ENCODE measurements around the gene ENOX2. TPM values are rescaled to one million over a fixed set of nuclear protein-coding genes. Genes with fewer than 3 reads are reported as not detected.

The ENOX2 gene
- total RNA-seq, 1 experiment from 2014 or later = 21.4 TPM

DNA sequence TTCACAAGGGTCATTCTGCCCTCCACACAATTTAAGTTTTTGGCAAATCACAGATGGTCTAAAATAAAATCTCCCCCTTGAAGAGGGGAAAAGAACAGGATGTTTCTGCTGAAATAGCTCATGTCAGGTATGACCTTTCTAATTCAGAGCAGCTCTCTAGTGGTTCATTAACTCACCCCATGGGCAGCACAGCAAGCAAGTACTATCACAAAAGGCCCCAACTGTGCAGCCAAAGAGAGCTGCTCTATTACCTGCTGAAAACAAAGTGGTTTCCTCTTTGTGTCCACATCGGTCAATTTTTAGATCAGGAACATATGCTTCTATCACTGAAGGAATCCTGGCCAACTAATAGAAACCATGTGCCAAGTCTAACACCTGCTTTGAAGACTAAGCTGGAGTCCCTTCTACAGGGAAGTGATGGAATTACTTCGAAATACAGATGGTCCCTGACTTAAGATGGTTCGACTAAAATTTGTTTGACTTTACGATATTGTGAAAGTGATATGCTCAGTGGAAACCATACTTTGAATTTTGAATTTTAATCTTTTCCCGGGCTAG, 164.3 kb downstream of the ENOX2 start:
- ChIA-PET POLR2A (ENCODE audit: unreplicated experiment) (no interaction called here), CTCF (no interaction called here)
- no peak for DNase-seq
- no peak overlapping the region for H2AFZ ChIP-seq
- H3K4me1 ChIP-seq (replicated peaks; ENCODE audit: insufficient read depth) = no peaks in the 10 kb centered on the region
- intact Hi-C loops (cut with micrococcal nuclease; ENCODE audit: unreplicated experiment) = no loop called here
- H3K4me3 ChIP-seq = no peak overlapping the region
- H4K20me1 ChIP-seq (ENCODE audit: insufficient read depth) = no peaks in the 10 kb centered on the region
- no peaks in the 10 kb centered on the region for H3K27me3 ChIP-seq (ENCODE audit: insufficient read depth, low read depth)
- H3K36me3 ChIP-seq (ENCODE audit: low read depth) = no peaks in the 10 kb centered on the region
- no peak overlapping the region for H3K27ac ChIP-seq
- H3K9me2 ChIP-seq (ENCODE audit: insufficient read depth) = no peaks in the 10 kb centered on the region
- H3K9me3 ChIP-seq (ENCODE audit: insufficient read depth, low read depth) = no peaks in the 10 kb centered on the region
- no TSS peak for BruUV-seq (replicated peaks)
- H3K4me2 ChIP-seq = no peak overlapping the region
- no peaks in the 10 kb centered on the region for H3K79me2 ChIP-seq (ENCODE audit: low read depth)
- no peak for TF ChIP-seq EZH2 (IDR thresholded peaks at IDR 0.05; ENCODE audit: low read depth)
- TF ChIP-seq, protein P1, sequence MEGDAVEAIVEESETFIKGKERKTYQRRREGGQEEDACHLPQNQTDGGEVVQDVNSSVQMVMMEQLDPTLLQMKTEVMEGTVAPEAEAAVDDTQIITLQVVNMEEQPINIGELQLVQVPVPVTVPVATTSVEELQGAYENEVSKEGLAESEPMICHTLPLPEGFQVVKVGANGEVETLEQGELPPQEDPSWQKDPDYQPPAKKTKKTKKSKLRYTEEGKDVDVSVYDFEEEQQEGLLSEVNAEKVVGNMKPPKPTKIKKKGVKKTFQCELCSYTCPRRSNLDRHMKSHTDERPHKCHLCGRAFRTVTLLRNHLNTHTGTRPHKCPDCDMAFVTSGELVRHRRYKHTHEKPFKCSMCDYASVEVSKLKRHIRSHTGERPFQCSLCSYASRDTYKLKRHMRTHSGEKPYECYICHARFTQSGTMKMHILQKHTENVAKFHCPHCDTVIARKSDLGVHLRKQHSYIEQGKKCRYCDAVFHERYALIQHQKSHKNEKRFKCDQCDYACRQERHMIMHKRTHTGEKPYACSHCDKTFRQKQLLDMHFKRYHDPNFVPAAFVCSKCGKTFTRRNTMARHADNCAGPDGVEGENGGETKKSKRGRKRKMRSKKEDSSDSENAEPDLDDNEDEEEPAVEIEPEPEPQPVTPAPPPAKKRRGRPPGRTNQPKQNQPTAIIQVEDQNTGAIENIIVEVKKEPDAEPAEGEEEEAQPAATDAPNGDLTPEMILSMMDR (conservative IDR thresholded peaks at IDR 0.05) = no peak
- H3F3A ChIP-seq (ENCODE audit: insufficient read depth, low read depth) = no peaks in the 10 kb centered on the region

DNA sequence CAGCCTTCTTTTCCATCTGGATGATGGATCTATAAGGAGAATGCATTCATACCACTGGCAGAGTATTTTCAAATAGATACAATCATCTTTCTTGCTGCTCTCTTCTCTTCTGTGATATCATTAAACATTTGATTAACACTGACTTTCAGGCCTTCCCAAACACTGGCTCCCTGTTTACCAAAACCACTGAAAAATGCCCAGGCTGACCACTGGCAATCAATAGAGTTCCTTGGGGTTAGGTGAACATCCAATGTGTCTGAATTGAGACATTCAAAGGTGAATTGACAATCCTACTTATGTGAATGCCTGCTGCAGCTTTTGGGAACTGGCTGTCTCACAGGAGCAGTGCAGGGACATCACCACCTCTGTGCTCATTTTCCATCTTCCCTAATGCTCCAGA, 168.3 kb downstream of the ENOX2 start:
- Histone ChIP-seq H3K9me3 (ENCODE audit: insufficient read depth, low read depth) (peaks cover 12% of the 10 kb centered on the region), H3K4me1 (replicated peaks; ENCODE audit: insufficient read depth) (no peaks in the 10 kb centered on the region), H3K27ac (no peak overlapping the region), H3K9me2 (ENCODE audit: insufficient read depth) (no peaks in the 10 kb centered on the region), H3K36me3 (ENCODE audit: low read depth) (no peaks in the 10 kb centered on the region), H3K4me3 (no peak overlapping the region), H3K79me2 (ENCODE audit: low read depth) (no peaks in the 10 kb centered on the region), H3K27me3 (ENCODE audit: insufficient read depth, low read depth) (no peaks in the 10 kb centered on the region), H3K4me2 (no peak overlapping the region), H4K20me1 (ENCODE audit: insufficient read depth) (no peaks in the 10 kb centered on the region), H3F3A (ENCODE audit: insufficient read depth, low read depth) (no peaks in the 10 kb centered on the region), H2AFZ (no peak overlapping the region)
- DNase-seq = no peak
- intact Hi-C loops (cut with micrococcal nuclease; ENCODE audit: unreplicated experiment) = no loop called here
- ChIA-PET CTCF (no interaction called here), POLR2A (ENCODE audit: unreplicated experiment) (interaction anchor here (0.6 kb wide), 2 partner anchors 10 to 11 kb away, joined by 3 to 4 read pairs; no protein-coding TSS in a partner anchor)
- no TSS peak for BruUV-seq (replicated peaks)
- TF ChIP-seq EZH2 (IDR thresholded peaks at IDR 0.05; ENCODE audit: low read depth) = no peak
- TF ChIP-seq, protein P1 (conservative IDR thresholded peaks at IDR 0.05) = no peak

DNA sequence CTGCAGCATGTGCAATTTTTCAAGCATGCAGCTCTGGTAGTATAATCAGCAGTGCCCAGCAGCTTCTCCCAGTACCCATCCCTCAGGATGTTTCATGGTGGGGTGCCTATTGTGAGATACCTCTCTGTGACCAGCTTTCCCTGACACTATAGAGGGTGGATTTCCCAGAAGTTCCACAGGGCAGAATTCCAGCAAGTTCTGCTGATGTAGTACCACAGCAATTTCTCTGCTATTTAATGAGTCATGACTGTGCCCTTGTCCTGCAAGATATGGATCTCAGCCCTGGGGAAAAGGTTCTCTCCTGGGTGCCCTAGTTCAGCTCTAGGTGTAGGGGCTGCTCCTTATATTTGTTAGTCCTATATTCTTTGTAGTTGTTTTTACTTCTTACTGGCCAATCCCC, 174.8 kb downstream of the ENOX2 start:
- POLR2A ChIA-PET (ENCODE audit: unreplicated experiment) = no interaction called here
- Histone ChIP-seq H3K4me1 (replicated peaks; ENCODE audit: insufficient read depth) (peaks cover 3% of the 10 kb centered on the region; the same call in 1 of the 2 replicates), H3K36me3 (ENCODE audit: low read depth) (no peaks in the 10 kb centered on the region), H3K9me2 (ENCODE audit: insufficient read depth) (no peaks in the 10 kb centered on the region), H3K27ac (peak overlapping the region; percentile 18; the same call in 1 of the 2 replicates), H3K9me3 (ENCODE audit: insufficient read depth, low read depth) (peaks cover 12% of the 10 kb centered on the region), H3K27me3 (ENCODE audit: insufficient read depth, low read depth) (no peaks in the 10 kb centered on the region), H3K4me2 (no peak overlapping the region), H4K20me1 (ENCODE audit: insufficient read depth) (no peaks in the 10 kb centered on the region), H3K79me2 (ENCODE audit: low read depth) (no peaks in the 10 kb centered on the region), H3K4me3 (no peak overlapping the region), H3F3A (ENCODE audit: insufficient read depth, low read depth) (no peaks in the 10 kb centered on the region), H2AFZ (no peak overlapping the region)
- peak; percentile 9 to 38 for DNase-seq
- no peak for TF ChIP-seq EZH2 (IDR thresholded peaks at IDR 0.05; ENCODE audit: low read depth)
- TF ChIP-seq, protein P1 (conservative IDR thresholded peaks at IDR 0.05) = no peak
- BruUV-seq (replicated peaks) = no TSS peak
- CTCF ChIA-PET = no interaction called here
- intact Hi-C loops (cut with micrococcal nuclease; ENCODE audit: unreplicated experiment) = no loop called here

All from PC-9 (cell line).